Measurements from ENCODE around the gene TP53BP2.

Gene TP53BP2

GRCh38 chr1:223794136-223794880, 51.4 kb downstream of the TP53BP2 start:
- Mint-ChIP-seq H3K36me3 (ENCODE audit: insufficient read depth) (peaks cover 41% of the 10 kb centered on the region), H3K4me1 (peaks cover 6% of the 10 kb centered on the region), H3K27ac (ENCODE audit: low read depth) (no peak overlapping the region), H3K9me3 (no peaks in the 10 kb centered on the region), H3K27me3 (no peaks in the 10 kb centered on the region), H3K4me3 (no peak overlapping the region)
- no peak for DNase-seq (ENCODE audit: low spot score in 2 of 2)
- ATAC-seq (replicated peaks; ENCODE audit: extremely low read depth, poor library complexity, severe bottlenecking), result no peak

- no peak overlapping the region for H3K4me3 Mint-ChIP-seq
- DNase-seq (ENCODE audit: low spot score in 2 of 2) (no peak), ATAC-seq (replicated peaks; ENCODE audit: extremely low read depth, poor library complexity, severe bottlenecking) (no peak)
- no peaks in the 10 kb centered on the region for H3K9me3 Mint-ChIP-seq
- H3K4me1 Mint-ChIP-seq, result peaks cover 6% of the 10 kb centered on the region
- H3K36me3 Mint-ChIP-seq (ENCODE audit: insufficient read depth), result peaks cover 38% of the 10 kb centered on the region
- H3K27ac Mint-ChIP-seq (ENCODE audit: low read depth), result no peak overlapping the region
- no peaks in the 10 kb centered on the region for H3K27me3 Mint-ChIP-seq
Observed at GRCh38 chr1:223793716-223794115, 52.0 kb downstream of the TP53BP2 start.

- ATAC-seq (replicated peaks; ENCODE audit: extremely low read depth, poor library complexity, severe bottlenecking) (no peak), DNase-seq (ENCODE audit: low spot score in 2 of 2) (no peak)
- H3K9me3 Mint-ChIP-seq, result no peaks in the 10 kb centered on the region
- H3K36me3 Mint-ChIP-seq (ENCODE audit: insufficient read depth), result peaks cover 36% of the 10 kb centered on the region
- H3K27ac Mint-ChIP-seq (ENCODE audit: low read depth), result no peak overlapping the region
- H3K4me3 Mint-ChIP-seq, result no peak overlapping the region
- no peaks in the 10 kb centered on the region for H3K27me3 Mint-ChIP-seq
- H3K4me1 Mint-ChIP-seq, result peaks cover 6% of the 10 kb centered on the region
Observed at GRCh38 chr1:223792046-223792445, 53.7 kb downstream of the TP53BP2 start.

GRCh38 chr1:223788746-223789415, 56.9 kb downstream of the TP53BP2 start:
- no peaks in the 10 kb centered on the region for H3K27me3 Mint-ChIP-seq

GRCh38 chr1:223785808-223786207, 59.9 kb downstream of the TP53BP2 start:
- H3K36me3 Mint-ChIP-seq (ENCODE audit: insufficient read depth), result peaks cover 38% of the 10 kb centered on the region
- peaks cover 10% of the 10 kb centered on the region for H3K4me1 Mint-ChIP-seq
- no peaks in the 10 kb centered on the region for H3K27me3 Mint-ChIP-seq
- DNase-seq (ENCODE audit: low spot score in 2 of 2) (no peak), ATAC-seq (replicated peaks; ENCODE audit: extremely low read depth, poor library complexity, severe bottlenecking) (no peak)
- H3K27ac Mint-ChIP-seq (ENCODE audit: low read depth), result no peak overlapping the region
- no peak overlapping the region for H3K4me3 Mint-ChIP-seq
- no peaks in the 10 kb centered on the region for H3K9me3 Mint-ChIP-seq

More at GRCh38 chr1:223788746-223789415, 56.9 kb downstream of the TP53BP2 start:
- Mint-ChIP-seq H3K27ac (ENCODE audit: low read depth) (peak overlapping the region; percentile 23), H3K36me3 (ENCODE audit: insufficient read depth) (peaks cover 41% of the 10 kb centered on the region), H3K9me3 (no peaks in the 10 kb centered on the region), H3K4me1 (no peaks in the 10 kb centered on the region), H3K4me3 (no peak overlapping the region)
- ATAC-seq (replicated peaks; ENCODE audit: extremely low read depth, poor library complexity, severe bottlenecking), result no peak
- DNase-seq (ENCODE audit: low spot score in 2 of 2), result no peak

- ATAC-seq (replicated peaks; ENCODE audit: extremely low read depth, poor library complexity, severe bottlenecking) (no peak), DNase-seq (ENCODE audit: low spot score in 2 of 2) (no peak)
- H3K4me3 Mint-ChIP-seq, result no peak overlapping the region
- H3K27me3 Mint-ChIP-seq, result no peaks in the 10 kb centered on the region
- H3K27ac Mint-ChIP-seq (ENCODE audit: low read depth), result no peak overlapping the region
- H3K9me3 Mint-ChIP-seq, result no peaks in the 10 kb centered on the region
- H3K36me3 Mint-ChIP-seq (ENCODE audit: insufficient read depth), result peaks cover 37% of the 10 kb centered on the region
- H3K4me1 Mint-ChIP-seq, result peaks cover 12% of the 10 kb centered on the region
Observed at GRCh38 chr1:223784541-223784940, 61.2 kb downstream of the TP53BP2 start.

- Mint-ChIP-seq H3K36me3 (ENCODE audit: insufficient read depth) (peaks cover 40% of the 10 kb centered on the region), H3K9me3 (no peaks in the 10 kb centered on the region), H3K4me3 (no peak overlapping the region), H3K27ac (ENCODE audit: low read depth) (no peak overlapping the region), H3K27me3 (no peaks in the 10 kb centered on the region), H3K4me1 (peaks cover 12% of the 10 kb centered on the region)
- DNase-seq (ENCODE audit: low spot score in 2 of 2), result no peak
- ATAC-seq (replicated peaks; ENCODE audit: extremely low read depth, poor library complexity, severe bottlenecking), result no peak
Observed at GRCh38 chr1:223783676-223784075, 62.1 kb downstream of the TP53BP2 start.

GRCh38 chr1:223780949-223781348, 64.8 kb downstream of the TP53BP2 start:
- no peaks in the 10 kb centered on the region for H3K9me3 Mint-ChIP-seq
- ATAC-seq (replicated peaks; ENCODE audit: extremely low read depth, poor library complexity, severe bottlenecking), result peak; percentile 59
- H3K27ac Mint-ChIP-seq (ENCODE audit: low read depth), result peak overlapping the region; percentile 66

GRCh38 chr1:223780318-223780717, 65.4 kb downstream of the TP53BP2 start:
- Mint-ChIP-seq H3K4me1 (peaks cover 23% of the 10 kb centered on the region), H3K27me3 (no peaks in the 10 kb centered on the region), H3K36me3 (ENCODE audit: insufficient read depth) (peaks cover 44% of the 10 kb centered on the region)

More at GRCh38 chr1:223780949-223781348, 64.8 kb downstream of the TP53BP2 start:
- peaks cover 17% of the 10 kb centered on the region for H3K4me1 Mint-ChIP-seq
- no peaks in the 10 kb centered on the region for H3K27me3 Mint-ChIP-seq
- DNase-seq (ENCODE audit: low spot score in 2 of 2), result no peak
- H3K36me3 Mint-ChIP-seq (ENCODE audit: insufficient read depth), result peaks cover 45% of the 10 kb centered on the region
- H3K4me3 Mint-ChIP-seq, result no peak overlapping the region

GRCh38 chr1:223776826-223777454, 68.8 kb downstream of the TP53BP2 start:
- Mint-ChIP-seq H3K27ac (ENCODE audit: low read depth) (peak overlapping the region; percentile 49), H3K27me3 (no peaks in the 10 kb centered on the region), H3K9me3 (no peaks in the 10 kb centered on the region), H3K4me3 (no peak overlapping the region), H3K36me3 (ENCODE audit: insufficient read depth) (peaks cover 58% of the 10 kb centered on the region), H3K4me1 (peaks cover 17% of the 10 kb centered on the region)
- ATAC-seq (replicated peaks; ENCODE audit: extremely low read depth, poor library complexity, severe bottlenecking) (no peak), DNase-seq (ENCODE audit: low spot score in 2 of 2) (no peak)

More at GRCh38 chr1:223780318-223780717, 65.4 kb downstream of the TP53BP2 start:
- ATAC-seq (replicated peaks; ENCODE audit: extremely low read depth, poor library complexity, severe bottlenecking) (no peak), DNase-seq (ENCODE audit: low spot score in 2 of 2) (no peak)
- no peak overlapping the region for H3K4me3 Mint-ChIP-seq
- no peaks in the 10 kb centered on the region for H3K9me3 Mint-ChIP-seq
- H3K27ac Mint-ChIP-seq (ENCODE audit: low read depth), result peak overlapping the region; percentile 66

- H3K4me3 Mint-ChIP-seq, result no peak overlapping the region
- peak; percentile 78 for ATAC-seq (replicated peaks; ENCODE audit: extremely low read depth, poor library complexity, severe bottlenecking)
- H3K4me1 Mint-ChIP-seq, result peaks cover 22% of the 10 kb centered on the region
- H3K36me3 Mint-ChIP-seq (ENCODE audit: insufficient read depth), result peaks cover 64% of the 10 kb centered on the region
- no peak for DNase-seq (ENCODE audit: low spot score in 2 of 2)
- no peaks in the 10 kb centered on the region for H3K27me3 Mint-ChIP-seq
- H3K27ac Mint-ChIP-seq (ENCODE audit: low read depth), result peak overlapping the region; percentile 52
- H3K9me3 Mint-ChIP-seq, result no peaks in the 10 kb centered on the region
Observed at GRCh38 chr1:223776075-223776814, 69.5 kb downstream of the TP53BP2 start.

GRCh38 chr1:223775711-223776074, 70.1 kb downstream of the TP53BP2 start:
- no peak overlapping the region for H3K4me3 Mint-ChIP-seq
- peaks cover 21% of the 10 kb centered on the region for H3K4me1 Mint-ChIP-seq
- H3K27ac Mint-ChIP-seq (ENCODE audit: low read depth), result peak overlapping the region; percentile 52
- DNase-seq (ENCODE audit: low spot score in 2 of 2) (no peak), ATAC-seq (replicated peaks; ENCODE audit: extremely low read depth, poor library complexity, severe bottlenecking) (no peak)
- peaks cover 66% of the 10 kb centered on the region for H3K36me3 Mint-ChIP-seq (ENCODE audit: insufficient read depth)
- H3K9me3 Mint-ChIP-seq, result no peaks in the 10 kb centered on the region
- H3K27me3 Mint-ChIP-seq, result no peaks in the 10 kb centered on the region

All from central memory CD8-positive, alpha-beta T cell (primary cell).